Brain microvascular endothelial cell (primary cell): ENCODE data around the gene NT5C1A.
A peak's percentile ranks its signal among the peaks of the same experiment; 100 is the strongest.

Experiments used
- DNase-seq: peaks from one replicate; pipeline ENCODE4 v3.0.0-alpha.2; 2020
- H3K27ac ChIP-seq: fragments of 250-450 bp; sonication (Bioruptor Pico); 2 replicates; pipeline ENCODE4 v1.5.1; 2020; ENCODE audit warnings: mild to moderate bottlenecking, moderate library complexity
- H3K27me3 ChIP-seq: fragments of 250-450 bp; sonication (Bioruptor Pico); replicated peaks from 2 replicates; pipeline ENCODE4 v1.5.1; 2020; ENCODE audit warnings: mild to moderate bottlenecking
- H3K36me3 ChIP-seq: fragments of 250-450 bp; sonication (Bioruptor Pico); replicated peaks from 2 replicates; pipeline ENCODE4 v1.5.1; 2020; ENCODE audit warnings: mild to moderate bottlenecking
- H3K4me3 ChIP-seq: 2 replicates; pipeline ENCODE4 v1.5.1; 2011; ENCODE audit warnings: low read depth, mild to moderate bottlenecking, control low read depth, low read length, moderate library complexity
- CTCF ChIP-seq: IDR thresholded peaks from 2 replicates; pipeline ENCODE4 v1.5.1; 2011; ENCODE audit warnings: low read depth, mild to moderate bottlenecking, moderate library complexity, low read length, control low read depth, inconsistent platforms; ENCODE audit errors: missing control alignments
- in situ Hi-C: cut with HindIII; loops from 2 replicates; pipeline ENCODE4 v1.10.0; 2017; ENCODE audit warnings: low sequenced_read_pairs, low pct_ligation_motif_present

NT5C1A gene

GRCh38 chr1:39659110-39659509, 12.8 kb downstream of the NT5C1A start:
- no peaks in the 10 kb centered on the region for H3K36me3 ChIP-seq
- no peak overlapping the region for H3K27ac ChIP-seq
- TF ChIP-seq CTCF = no peak
- no peaks in the 10 kb centered on the region for H3K27me3 ChIP-seq
- H3K4me3 ChIP-seq = no peak overlapping the region
- in situ Hi-C loops = no loop called here
- DNase-seq = no peak

- no peak overlapping the region for H3K27ac ChIP-seq
- H3K27me3 ChIP-seq = no peaks in the 10 kb centered on the region
- H3K4me3 ChIP-seq = no peak overlapping the region
- DNase-seq = peak; percentile 36
- H3K36me3 ChIP-seq = no peaks in the 10 kb centered on the region
- peak; percentile 89 for TF ChIP-seq CTCF
- in situ Hi-C loops = no loop called here
Measured at GRCh38 chr1:39657923-39658485, 13.9 kb downstream of the NT5C1A start.

- peak; percentile 43 for DNase-seq
- no peak for TF ChIP-seq CTCF
- in situ Hi-C loops = no loop called here
- Histone ChIP-seq H3K27me3 (no peaks in the 10 kb centered on the region), H3K36me3 (no peaks in the 10 kb centered on the region), H3K27ac (no peak overlapping the region), H3K4me3 (no peak overlapping the region)
Measured at GRCh38 chr1:39657402-39657801, 14.5 kb downstream of the NT5C1A start.

- in situ Hi-C loops = no loop called here
- H3K36me3 ChIP-seq = no peaks in the 10 kb centered on the region
- no peaks in the 10 kb centered on the region for H3K27me3 ChIP-seq
- no peak overlapping the region for H3K4me3 ChIP-seq
- DNase-seq = no peak
- TF ChIP-seq CTCF = no peak
- H3K27ac ChIP-seq = no peak overlapping the region
Measured at GRCh38 chr1:39656391-39656790, 15.5 kb downstream of the NT5C1A start.

GRCh38 chr1:39655578-39656268, 16.2 kb downstream of the NT5C1A start:
- Histone ChIP-seq H3K27ac (no peak overlapping the region), H3K4me3 (no peak overlapping the region), H3K36me3 (no peaks in the 10 kb centered on the region), H3K27me3 (no peaks in the 10 kb centered on the region)
- in situ Hi-C loops = no loop called here
- DNase-seq = no peak
- no peak for TF ChIP-seq CTCF

- in situ Hi-C loops = no loop called here
- no peak for TF ChIP-seq CTCF
- H3K36me3 ChIP-seq = no peaks in the 10 kb centered on the region
- no peak overlapping the region for H3K4me3 ChIP-seq
- H3K27me3 ChIP-seq = no peaks in the 10 kb centered on the region
- no peak overlapping the region for H3K27ac ChIP-seq
- no peak for DNase-seq
Measured at GRCh38 chr1:39654291-39654690, 17.6 kb downstream of the NT5C1A start.
